Uterus (tissue), 2 donors: ENCODE measurements around the gene TAOK3.

ENCODE experiments used
- POLR2A ChIP-seq, 2 donors: fragments of 450-650 bp; IDR thresholded peaks; one replicate each; pipeline ENCODE4 v1.6.1; 2016; ENCODE audit warnings: antibody characterized with exemption in 2 of 2, mild to moderate bottlenecking in 1 of 2, moderate library complexity in 1 of 2
- TF ChIP-seq, protein P1 (sequence below), 4 experiments: fragments of 200-600 bp in 2 of 4; fragments of 450-650 bp in 2 of 4; sonication (generic) in 2 of 4; IDR thresholded peaks; one replicate each; pipeline ENCODE4 v1.5.1; 2016 to 2019; ENCODE audit warnings: antibody characterized with exemption in 4 of 4, mild to moderate bottlenecking in 2 of 4, moderate library complexity in 1 of 4

DNA sequence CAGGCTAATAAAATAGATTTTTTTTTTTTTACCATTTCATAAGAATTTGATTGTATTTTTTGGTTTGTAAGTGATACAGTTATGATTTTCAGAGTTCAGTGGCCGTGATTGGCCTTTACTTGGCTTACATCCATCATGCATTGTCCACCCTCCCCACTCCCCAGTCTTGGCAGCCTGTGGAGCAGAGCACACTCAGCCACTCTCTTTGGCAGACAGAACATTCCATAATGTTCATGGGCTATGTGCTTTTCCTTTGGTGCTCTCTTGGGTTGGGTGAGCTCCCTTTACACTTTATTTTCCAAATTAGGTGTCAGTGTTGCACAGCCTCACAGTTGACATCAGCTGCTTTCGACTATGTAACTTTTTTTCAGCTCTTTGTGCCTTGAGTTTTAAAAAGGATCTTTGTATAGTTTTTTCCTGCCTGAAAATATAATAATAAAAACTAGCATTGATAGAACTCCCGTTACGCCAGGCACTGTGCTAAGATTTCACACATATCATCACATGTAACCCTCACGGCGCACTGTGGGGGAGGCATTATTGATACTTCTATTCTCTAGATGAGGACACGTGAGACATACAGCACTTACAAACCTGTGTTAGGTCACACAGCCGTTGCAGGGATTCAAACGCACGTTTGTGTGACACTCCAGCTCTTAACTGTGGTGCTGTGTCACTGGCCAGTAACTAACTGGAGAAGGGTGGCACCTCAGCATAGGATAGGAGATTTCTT, 25.2 kb upstream of the TAOK3 start:
- TF ChIP-seq, protein P1, sequence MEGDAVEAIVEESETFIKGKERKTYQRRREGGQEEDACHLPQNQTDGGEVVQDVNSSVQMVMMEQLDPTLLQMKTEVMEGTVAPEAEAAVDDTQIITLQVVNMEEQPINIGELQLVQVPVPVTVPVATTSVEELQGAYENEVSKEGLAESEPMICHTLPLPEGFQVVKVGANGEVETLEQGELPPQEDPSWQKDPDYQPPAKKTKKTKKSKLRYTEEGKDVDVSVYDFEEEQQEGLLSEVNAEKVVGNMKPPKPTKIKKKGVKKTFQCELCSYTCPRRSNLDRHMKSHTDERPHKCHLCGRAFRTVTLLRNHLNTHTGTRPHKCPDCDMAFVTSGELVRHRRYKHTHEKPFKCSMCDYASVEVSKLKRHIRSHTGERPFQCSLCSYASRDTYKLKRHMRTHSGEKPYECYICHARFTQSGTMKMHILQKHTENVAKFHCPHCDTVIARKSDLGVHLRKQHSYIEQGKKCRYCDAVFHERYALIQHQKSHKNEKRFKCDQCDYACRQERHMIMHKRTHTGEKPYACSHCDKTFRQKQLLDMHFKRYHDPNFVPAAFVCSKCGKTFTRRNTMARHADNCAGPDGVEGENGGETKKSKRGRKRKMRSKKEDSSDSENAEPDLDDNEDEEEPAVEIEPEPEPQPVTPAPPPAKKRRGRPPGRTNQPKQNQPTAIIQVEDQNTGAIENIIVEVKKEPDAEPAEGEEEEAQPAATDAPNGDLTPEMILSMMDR (IDR thresholded peaks at IDR 0.05) = no peak
- TF ChIP-seq POLR2A (IDR thresholded peaks at IDR 0.05) = no peak
